Measurements from ENCODE around the gene LHFPL3.

The LHFPL3 gene

DNA sequence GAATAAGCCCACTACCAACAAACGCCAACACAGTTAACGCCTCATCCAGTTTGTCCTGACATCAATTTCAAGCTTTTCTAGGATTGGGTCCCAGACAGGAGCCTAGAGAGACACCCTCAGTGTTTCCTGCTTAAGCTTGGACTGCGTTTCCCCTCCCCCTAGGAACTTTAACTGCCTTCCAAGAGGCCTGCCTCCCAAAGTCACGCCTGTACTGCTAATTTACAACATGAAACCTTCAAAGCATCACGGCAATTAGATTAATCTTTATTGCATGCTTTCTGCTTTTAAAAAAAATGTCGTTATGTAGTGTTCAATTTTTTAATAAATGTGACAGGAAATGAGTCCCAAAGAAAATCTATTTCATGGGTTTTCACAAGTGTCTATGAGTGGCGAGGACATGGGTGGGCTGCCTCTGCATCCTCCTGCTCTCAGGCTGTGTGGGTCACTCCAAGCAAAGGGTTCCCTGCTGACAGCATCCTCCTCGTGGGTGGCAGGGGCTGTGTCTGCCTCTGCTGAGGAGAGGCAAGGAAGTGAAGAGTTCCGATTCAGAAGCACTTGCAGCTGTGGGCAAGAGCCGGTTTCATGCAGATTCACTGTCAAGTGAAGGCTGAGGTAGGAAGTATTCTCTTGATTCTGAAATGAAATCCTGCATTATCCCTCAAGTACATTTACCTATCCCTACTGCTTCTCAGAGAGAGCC lies 492.6 kb downstream of the LHFPL3 start:
- DNase-seq = no peak
- no peaks in the 10 kb centered on the region for H3K4me1 ChIP-seq
- no peaks in the 10 kb centered on the region for H3K36me3 ChIP-seq
- H3K4me3 ChIP-seq (ENCODE audit: low read depth, low read length) = no peak overlapping the region
- no peaks in the 10 kb centered on the region for H3K9me3 ChIP-seq
- no peaks in the 10 kb centered on the region; the same call in 1 of the 2 replicates for H3K27me3 ChIP-seq
- TF ChIP-seq, protein P1, sequence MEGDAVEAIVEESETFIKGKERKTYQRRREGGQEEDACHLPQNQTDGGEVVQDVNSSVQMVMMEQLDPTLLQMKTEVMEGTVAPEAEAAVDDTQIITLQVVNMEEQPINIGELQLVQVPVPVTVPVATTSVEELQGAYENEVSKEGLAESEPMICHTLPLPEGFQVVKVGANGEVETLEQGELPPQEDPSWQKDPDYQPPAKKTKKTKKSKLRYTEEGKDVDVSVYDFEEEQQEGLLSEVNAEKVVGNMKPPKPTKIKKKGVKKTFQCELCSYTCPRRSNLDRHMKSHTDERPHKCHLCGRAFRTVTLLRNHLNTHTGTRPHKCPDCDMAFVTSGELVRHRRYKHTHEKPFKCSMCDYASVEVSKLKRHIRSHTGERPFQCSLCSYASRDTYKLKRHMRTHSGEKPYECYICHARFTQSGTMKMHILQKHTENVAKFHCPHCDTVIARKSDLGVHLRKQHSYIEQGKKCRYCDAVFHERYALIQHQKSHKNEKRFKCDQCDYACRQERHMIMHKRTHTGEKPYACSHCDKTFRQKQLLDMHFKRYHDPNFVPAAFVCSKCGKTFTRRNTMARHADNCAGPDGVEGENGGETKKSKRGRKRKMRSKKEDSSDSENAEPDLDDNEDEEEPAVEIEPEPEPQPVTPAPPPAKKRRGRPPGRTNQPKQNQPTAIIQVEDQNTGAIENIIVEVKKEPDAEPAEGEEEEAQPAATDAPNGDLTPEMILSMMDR (IDR thresholded peaks at IDR 0.05; ENCODE audit: low read depth, low read length) = no peak

DNA sequence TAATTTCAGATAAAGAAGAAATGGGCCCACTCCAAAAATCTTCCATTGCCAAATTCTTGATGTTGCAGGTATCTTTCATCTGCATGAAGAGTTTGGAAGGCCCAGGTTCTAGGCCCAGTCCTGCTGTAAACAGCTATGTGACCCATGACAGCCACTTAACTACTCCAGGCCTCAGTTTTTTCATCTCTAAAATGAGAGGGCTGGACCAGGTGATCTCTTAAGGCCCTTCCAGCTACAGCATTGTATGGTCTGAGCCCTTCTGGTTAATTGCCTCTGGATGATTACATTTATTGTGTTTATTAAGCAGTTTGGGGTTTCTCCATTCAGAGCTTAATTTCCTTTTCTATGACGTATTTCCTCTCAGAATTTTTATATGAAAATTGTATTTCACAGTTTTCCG lies 494.8 kb downstream of the LHFPL3 start:
- Histone ChIP-seq H3K4me3 (ENCODE audit: low read depth, low read length) (no peak overlapping the region), H3K4me1 (no peaks in the 10 kb centered on the region), H3K9me3 (no peaks in the 10 kb centered on the region), H3K27me3 (no peaks in the 10 kb centered on the region), H3K36me3 (no peaks in the 10 kb centered on the region)
- DNase-seq = no peak
- TF ChIP-seq, protein P1 (IDR thresholded peaks at IDR 0.05; ENCODE audit: low read depth, low read length) = no peak

DNA sequence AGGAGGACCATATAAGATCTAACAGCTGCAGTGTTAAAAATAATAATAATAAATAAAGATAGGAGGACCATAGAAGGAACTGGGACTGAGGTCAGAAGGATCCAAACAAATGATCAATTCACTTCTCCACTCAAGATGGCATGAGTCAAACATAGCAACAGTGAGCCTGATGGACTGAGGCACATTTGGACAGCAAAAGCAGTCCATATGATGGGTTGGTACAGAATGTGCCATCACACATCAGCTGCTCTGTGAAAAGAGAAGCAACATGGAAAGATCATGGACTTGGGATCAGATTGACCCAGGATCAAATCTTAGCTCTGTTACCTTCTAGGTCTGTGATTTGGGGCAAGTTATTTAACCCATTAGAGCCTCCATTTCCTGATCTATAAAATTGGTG lies 496.7 kb downstream of the LHFPL3 start:
- Histone ChIP-seq H3K4me3 (ENCODE audit: low read depth, low read length) (no peak overlapping the region), H3K4me1 (no peaks in the 10 kb centered on the region), H3K9me3 (no peaks in the 10 kb centered on the region), H3K27me3 (no peaks in the 10 kb centered on the region), H3K36me3 (no peaks in the 10 kb centered on the region)
- DNase-seq = no peak
- TF ChIP-seq, protein P1 (IDR thresholded peaks at IDR 0.05; ENCODE audit: low read depth, low read length) = no peak

DNA sequence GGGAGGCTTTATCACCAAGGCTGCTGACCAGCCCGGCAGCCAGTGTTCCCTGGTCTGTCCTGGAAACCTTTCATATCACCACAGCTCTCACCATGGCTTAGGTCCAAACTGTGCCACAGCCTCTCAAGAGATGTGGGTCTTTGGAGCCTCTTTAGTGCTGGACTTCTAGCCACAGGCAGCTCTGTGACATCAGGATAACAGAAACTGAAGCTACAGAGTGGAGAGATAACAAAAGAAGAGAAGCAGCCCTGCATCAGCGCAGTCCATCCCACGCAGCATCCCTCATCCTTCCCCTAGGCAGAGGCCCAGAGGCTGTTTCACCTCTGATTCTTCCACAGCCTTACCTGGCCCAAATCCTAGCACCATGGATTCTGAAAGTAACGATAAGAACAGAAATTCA lies 497.7 kb downstream of the LHFPL3 start:
- DNase-seq = no peak
- H3K4me3 ChIP-seq (ENCODE audit: low read depth, low read length) = no peak overlapping the region
- peaks cover 4% of the 10 kb centered on the region; the same call in 1 of the 2 replicates for H3K27me3 ChIP-seq
- H3K4me1 ChIP-seq = no peaks in the 10 kb centered on the region
- H3K36me3 ChIP-seq = no peaks in the 10 kb centered on the region
- H3K9me3 ChIP-seq = no peaks in the 10 kb centered on the region
- TF ChIP-seq, protein P1 (IDR thresholded peaks at IDR 0.05; ENCODE audit: low read depth, low read length) = no peak

DNA sequence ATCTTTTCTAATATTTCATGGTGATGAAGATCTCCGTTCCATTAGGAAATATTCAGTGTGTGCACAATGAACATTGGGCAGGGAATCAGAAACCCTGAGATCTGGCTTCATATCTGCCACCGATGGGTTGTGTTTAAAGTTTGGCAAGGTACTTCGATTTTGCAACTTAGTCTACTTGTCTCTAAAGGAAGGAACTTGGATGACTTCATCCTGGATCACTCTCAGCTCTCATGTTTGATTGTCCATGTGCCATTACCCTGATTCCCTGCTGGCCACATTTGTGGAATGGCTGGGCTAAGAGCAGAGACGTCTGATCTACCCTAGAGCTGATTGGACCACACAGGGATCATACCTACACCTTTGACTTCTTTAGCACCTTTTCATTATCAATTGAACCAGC lies 508.6 kb downstream of the LHFPL3 start:
- TF ChIP-seq, protein P1 (IDR thresholded peaks at IDR 0.05; ENCODE audit: low read depth, low read length) = no peak
- H3K27me3 ChIP-seq = peaks cover 22% of the 10 kb centered on the region
- no peaks in the 10 kb centered on the region for H3K4me1 ChIP-seq
- no peaks in the 10 kb centered on the region for H3K36me3 ChIP-seq
- H3K4me3 ChIP-seq (ENCODE audit: low read depth, low read length) = no peak overlapping the region
- H3K9me3 ChIP-seq = no peaks in the 10 kb centered on the region
- DNase-seq = no peak

DNA sequence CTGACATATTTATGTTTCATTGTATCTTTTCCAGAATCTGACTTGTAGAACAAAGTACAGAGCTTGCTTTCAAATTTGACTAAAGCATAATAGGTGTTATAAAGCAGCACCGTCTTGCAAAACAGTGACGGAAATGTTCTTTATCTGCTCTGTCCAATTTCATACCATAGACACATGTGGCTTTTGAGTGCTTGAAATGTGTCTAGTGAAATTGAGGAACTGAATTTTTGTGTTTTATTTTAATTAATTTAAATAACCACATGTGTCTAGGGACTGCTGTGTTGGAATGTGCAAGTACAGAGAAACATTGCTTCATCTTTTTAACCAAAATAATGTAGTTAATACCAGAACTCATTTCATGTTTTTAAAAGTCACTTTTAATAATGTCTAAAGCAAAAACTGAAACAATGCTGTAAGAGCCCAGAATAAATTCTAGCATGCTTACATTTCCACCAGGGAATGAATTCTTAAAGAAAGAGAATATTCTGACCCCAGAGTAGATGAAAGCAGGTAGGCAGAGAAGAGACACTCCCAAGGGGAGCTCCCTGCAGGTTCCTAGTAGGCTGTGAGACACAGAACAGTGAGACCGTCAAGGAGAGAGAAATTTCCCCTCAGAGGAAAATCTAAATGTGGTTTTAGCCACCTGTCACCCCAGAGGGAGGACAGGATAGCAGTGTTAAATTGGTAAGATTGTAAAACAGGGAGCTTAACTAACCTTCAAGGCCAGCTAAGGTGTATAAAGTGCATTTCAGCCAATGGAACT lies 510.3 kb downstream of the LHFPL3 start:
- DNase-seq = no peak
- no peaks in the 10 kb centered on the region for H3K9me3 ChIP-seq
- no peak overlapping the region for H3K4me3 ChIP-seq (ENCODE audit: low read depth, low read length)
- peaks cover 20% of the 10 kb centered on the region for H3K27me3 ChIP-seq
- no peaks in the 10 kb centered on the region for H3K4me1 ChIP-seq
- no peaks in the 10 kb centered on the region for H3K36me3 ChIP-seq
- TF ChIP-seq, protein P1 (IDR thresholded peaks at IDR 0.05; ENCODE audit: low read depth, low read length) = no peak

All from BE2C (cell line).